Parathyroid adenoma (tissue), 2 donors: Measurements from ENCODE around the gene POU1F1.

ENCODE experiments used
- H2AFZ ChIP-seq: fragments of 300-600 bp; sonication (generic); one replicate; pipeline ENCODE4 v1.7.0; 2017; ENCODE audit warnings: antibody characterized with exemption, mild to moderate bottlenecking
- H3K27ac ChIP-seq: fragments of 300-600 bp; sonication (generic); one replicate; pipeline ENCODE4 v1.7.0; 2017
- H3K27me3 ChIP-seq: fragments of 300-600 bp; sonication (generic); one replicate; pipeline ENCODE4 v1.7.0; 2017; ENCODE audit warnings: low read length; ENCODE audit not compliant: control insufficient read depth, insufficient read depth
- H3K36me3 ChIP-seq: fragments of 300-600 bp; sonication (generic); one replicate; pipeline ENCODE4 v1.7.0; 2017; ENCODE audit warnings: low read length; ENCODE audit not compliant: control insufficient read depth, insufficient read depth
- H3K4me1 ChIP-seq: fragments of 300-600 bp; sonication (generic); one replicate; pipeline ENCODE4 v1.7.0; 2017; ENCODE audit warnings: control low read depth
- H3K4me2 ChIP-seq: fragments of 300-600 bp; sonication (generic); one replicate; pipeline ENCODE4 v1.7.0; 2017; ENCODE audit warnings: low read length
- H3K4me3 ChIP-seq: fragments of 300-600 bp; sonication (generic); one replicate; pipeline ENCODE4 v1.7.0; 2017; ENCODE audit warnings: low read depth, low read length
- H3K79me2 ChIP-seq: fragments of 300-600 bp; sonication (generic); one replicate; pipeline ENCODE4 v1.7.0; 2017; ENCODE audit warnings: control low read depth
- H3K9ac ChIP-seq: fragments of 300-600 bp; sonication (generic); one replicate; pipeline ENCODE4 v1.7.0; 2017; ENCODE audit warnings: mild to moderate bottlenecking
- H3K9me3 ChIP-seq: fragments of 300-600 bp; sonication (generic); one replicate; pipeline ENCODE4 v1.7.0; 2017; ENCODE audit warnings: low read length; ENCODE audit not compliant: control insufficient read depth
- CTCF ChIP-seq: fragments of 300-600 bp; sonication (generic); IDR thresholded peaks from one replicate; pipeline ENCODE4 v1.7.0; 2017; ENCODE audit warnings: antibody characterized with exemption, mild to moderate bottlenecking
- donor health status: primary hyperparathyroidism.

POU1F1 gene

GRCh38 chr3:87247430-87247773 is 29.0 kb downstream of the POU1F1 start:
- Histone ChIP-seq H3K9me3 (no peaks in the 10 kb centered on the region), H3K36me3 (no peaks in the 10 kb centered on the region), H3K4me3 (no peak overlapping the region), H3K79me2 (no peaks in the 10 kb centered on the region), H3K4me2 (no peak overlapping the region), H3K27ac (no peak overlapping the region), H3K4me1 (no peaks in the 10 kb centered on the region), H2AFZ (no peak overlapping the region), H3K27me3 (no peaks in the 10 kb centered on the region), H3K9ac (no peak overlapping the region)
- TF ChIP-seq CTCF, result no peak

- H3K4me1 ChIP-seq, result no peaks in the 10 kb centered on the region
- no peaks in the 10 kb centered on the region for H3K27me3 ChIP-seq
- no peak overlapping the region for H3K9ac ChIP-seq
- H3K79me2 ChIP-seq, result no peaks in the 10 kb centered on the region
- no peak overlapping the region for H3K4me2 ChIP-seq
- no peaks in the 10 kb centered on the region for H3K36me3 ChIP-seq
- TF ChIP-seq CTCF, result no peak
- H3K27ac ChIP-seq, result no peak overlapping the region
- no peak overlapping the region for H2AFZ ChIP-seq
- H3K9me3 ChIP-seq, result no peaks in the 10 kb centered on the region
- H3K4me3 ChIP-seq, result no peak overlapping the region
Observed at GRCh38 chr3:87246662-87247429, 29.5 kb downstream of the POU1F1 start.

GRCh38 chr3:87236093-87236492 is 40.3 kb downstream of the POU1F1 start:
- H3K4me1 ChIP-seq, result peaks cover 4% of the 10 kb centered on the region
- H3K36me3 ChIP-seq, result no peaks in the 10 kb centered on the region
- no peak for TF ChIP-seq CTCF
- no peak overlapping the region for H3K27ac ChIP-seq
- H3K9ac ChIP-seq, result no peak overlapping the region
- no peak overlapping the region for H3K4me2 ChIP-seq
- H2AFZ ChIP-seq, result no peak overlapping the region
- H3K4me3 ChIP-seq, result no peak overlapping the region
- H3K27me3 ChIP-seq, result no peaks in the 10 kb centered on the region
- H3K79me2 ChIP-seq, result peaks cover 31% of the 10 kb centered on the region
- no peaks in the 10 kb centered on the region for H3K9me3 ChIP-seq

GRCh38 chr3:87233805-87234204 is 42.6 kb downstream of the POU1F1 start:
- TF ChIP-seq CTCF, result no peak
- H3K79me2 ChIP-seq, result peaks cover 45% of the 10 kb centered on the region
- H3K4me1 ChIP-seq, result peaks cover 9% of the 10 kb centered on the region
- H2AFZ ChIP-seq, result no peak overlapping the region
- H3K27me3 ChIP-seq, result no peaks in the 10 kb centered on the region
- H3K9me3 ChIP-seq, result no peaks in the 10 kb centered on the region
- H3K27ac ChIP-seq, result no peak overlapping the region
- H3K9ac ChIP-seq, result no peak overlapping the region
- no peaks in the 10 kb centered on the region for H3K36me3 ChIP-seq
- no peak overlapping the region for H3K4me2 ChIP-seq
- no peak overlapping the region for H3K4me3 ChIP-seq

GRCh38 chr3:87229113-87229512 is 47.3 kb downstream of the POU1F1 start:
- H3K4me3 ChIP-seq, result no peak overlapping the region
- H3K27me3 ChIP-seq, result no peaks in the 10 kb centered on the region
- no peaks in the 10 kb centered on the region for H3K9me3 ChIP-seq
- no peak overlapping the region for H2AFZ ChIP-seq
- H3K27ac ChIP-seq, result no peak overlapping the region
- H3K9ac ChIP-seq, result no peak overlapping the region
- H3K36me3 ChIP-seq, result no peaks in the 10 kb centered on the region
- H3K4me1 ChIP-seq, result peaks cover 9% of the 10 kb centered on the region
- TF ChIP-seq CTCF, result no peak
- peaks cover 39% of the 10 kb centered on the region for H3K79me2 ChIP-seq
- H3K4me2 ChIP-seq, result no peak overlapping the region
